Stimulated activated CD8-positive, alpha-beta memory T cell treated with anti-CD3 and anti-CD28 coated beads, Interleukin-12 subunit alpha, Interleukin-12 subunit beta, amount 100 ng/mL, for 24 hours (primary cell): ENCODE results near the gene CCM2L.
"Not testable (repeated sequence)": the region's sequence is repeated elsewhere in the genome, so short reads cannot be mapped to it uniquely, and the experiment has no call there.

Experiments used
- DNase-seq: peaks from one replicate; pipeline ENCODE4 v3.0.0-alpha.2; 2020; ENCODE audit errors: extremely low read depth

Gene CCM2L

DNA sequence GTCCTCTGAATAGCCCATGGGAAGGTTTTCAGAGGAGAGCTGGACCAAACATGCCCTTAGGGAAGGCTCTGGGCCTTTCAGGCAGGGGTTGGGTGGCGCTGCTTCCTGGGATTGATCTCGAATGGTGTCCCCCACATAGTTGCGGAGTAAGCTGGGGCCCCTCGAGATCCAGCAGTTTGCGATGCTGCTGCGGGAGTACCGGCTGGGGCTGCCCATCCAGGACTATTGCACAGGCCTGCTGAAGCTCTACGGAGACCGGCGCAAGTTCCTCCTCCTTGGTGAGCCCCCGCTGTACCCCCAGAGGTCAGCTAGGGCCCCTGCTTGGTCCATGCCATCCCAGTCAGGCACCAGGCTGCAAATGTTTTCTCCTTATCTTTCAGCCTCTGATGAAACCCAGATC, 19.3 kb downstream of the CCM2L start:
- no peak for DNase-seq

DNA sequence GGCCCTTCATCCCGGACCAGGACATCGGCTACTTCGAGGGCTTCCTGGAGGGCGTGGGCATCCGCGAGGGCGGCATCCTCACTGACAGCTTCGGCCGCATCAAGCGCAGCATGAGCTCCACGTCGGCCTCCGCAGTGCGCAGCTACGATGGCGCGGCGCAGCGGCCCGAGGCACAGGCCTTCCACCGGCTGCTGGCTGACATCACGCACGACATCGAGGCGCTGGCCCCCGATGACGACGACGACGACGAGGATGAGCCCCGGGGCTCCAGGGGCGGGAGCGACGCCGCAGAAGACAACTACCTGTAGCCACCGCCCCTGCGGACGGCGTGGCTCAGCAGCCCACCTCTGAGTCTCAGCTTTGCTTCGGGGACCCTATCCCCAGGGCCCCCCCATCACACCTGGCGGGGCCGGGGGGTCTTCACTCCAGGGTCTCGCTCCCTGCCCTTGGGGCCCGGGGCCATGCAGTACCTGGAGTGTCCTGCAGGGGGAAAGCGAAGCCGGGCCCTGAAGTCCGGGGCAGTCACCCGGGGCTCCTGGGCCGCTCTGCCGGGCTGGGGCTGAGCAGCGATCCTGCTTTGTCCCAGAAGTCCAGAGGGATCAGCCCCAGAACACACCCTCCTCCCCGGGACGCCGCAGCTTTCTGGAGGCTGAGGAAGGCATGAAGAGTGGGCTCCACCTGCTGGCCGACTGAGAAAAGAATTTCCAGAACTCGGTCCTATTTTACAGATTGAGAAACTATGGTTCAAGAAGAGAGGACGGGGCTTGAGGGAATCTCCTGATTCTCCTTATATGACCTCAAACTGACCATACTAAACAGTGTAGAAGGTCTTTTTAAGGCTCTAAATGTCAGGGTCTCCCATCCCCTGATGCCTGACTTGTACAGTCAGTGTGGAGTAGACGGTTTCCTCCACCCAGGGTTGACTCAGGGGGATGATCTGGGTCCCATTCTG, 21.0 kb downstream of the CCM2L start:
- DNase-seq = no peak

DNA sequence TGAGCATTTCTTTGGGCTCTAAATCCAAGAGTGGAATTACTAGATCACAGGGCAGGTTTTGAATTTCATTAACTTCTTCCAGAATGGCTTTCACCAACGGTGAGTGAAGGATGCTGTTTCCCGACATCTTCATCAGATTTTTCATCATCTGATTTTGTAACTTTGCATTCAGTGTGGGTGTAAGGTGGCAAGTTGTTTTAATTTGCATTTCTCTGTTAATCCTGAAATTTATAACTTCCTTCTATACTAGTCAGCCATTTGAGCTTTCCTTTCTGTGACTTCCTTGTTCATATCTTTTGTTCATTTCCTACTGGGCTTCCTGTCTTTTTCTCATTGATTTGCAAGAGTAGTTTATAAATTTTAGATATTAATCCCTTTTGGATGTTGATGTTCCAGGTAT, 23.1 kb downstream of the CCM2L start:
- no peak for DNase-seq

DNA sequence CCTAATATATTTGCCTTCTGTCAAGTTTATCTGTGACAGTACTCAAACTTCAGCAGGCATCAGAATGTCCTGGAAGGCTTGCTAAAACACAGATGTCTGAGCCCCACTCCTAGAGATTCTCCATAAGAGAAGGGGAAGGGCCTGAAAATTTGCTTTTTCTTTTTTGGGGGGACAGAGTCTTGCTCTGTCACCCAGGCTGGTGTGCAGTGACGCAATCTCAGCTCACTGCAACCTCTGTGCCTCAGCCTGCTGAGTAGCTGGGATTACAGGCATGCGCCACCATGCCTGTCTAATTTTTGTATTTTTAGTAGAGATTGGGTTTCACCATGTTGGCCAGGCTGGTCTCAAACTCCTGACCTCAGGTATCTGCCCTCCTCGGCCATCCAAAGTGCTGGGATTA, 23.5 kb downstream of the CCM2L start:
- DNase-seq = not testable (repeated sequence)

DNA sequence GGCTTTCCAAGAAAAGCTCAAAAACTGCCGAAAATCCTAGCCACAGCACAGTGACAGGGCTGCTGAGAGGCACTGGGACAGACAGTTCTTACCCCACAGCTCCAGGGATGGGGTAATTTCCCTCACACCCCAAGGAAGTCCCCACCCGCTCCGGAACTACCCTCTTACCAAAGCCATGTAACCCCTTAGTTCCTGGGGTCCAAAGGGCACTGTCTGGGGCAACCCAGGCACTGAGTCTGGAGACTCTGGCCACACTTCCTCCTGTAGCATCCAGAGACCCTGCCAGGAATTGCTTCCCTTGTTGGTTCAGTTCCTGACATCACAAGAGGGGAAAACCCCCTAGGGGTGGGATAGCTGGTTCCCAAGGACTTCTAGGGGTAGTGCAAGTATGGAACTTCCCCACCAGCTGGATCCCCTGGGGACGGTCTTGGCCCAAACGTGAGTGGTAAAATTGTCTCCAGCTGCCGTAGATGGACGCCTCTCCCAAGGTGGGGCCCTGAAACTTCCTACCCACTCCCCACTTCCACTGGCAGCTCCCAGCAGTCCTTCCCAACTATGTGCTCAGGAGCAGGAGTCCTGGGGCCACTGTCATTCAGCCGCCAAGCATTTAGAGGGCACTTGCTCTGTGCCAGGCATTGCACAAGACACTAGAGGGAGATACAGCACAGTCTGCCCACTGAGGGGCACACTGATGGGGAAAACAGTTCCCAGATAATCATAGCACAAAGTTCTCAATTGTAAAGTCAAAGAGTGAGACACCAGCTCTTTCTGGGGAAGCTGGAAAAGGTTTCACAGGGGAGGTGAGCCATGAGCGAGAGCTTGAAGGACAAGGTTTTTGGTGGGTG, 24.6 kb downstream of the CCM2L start:
- DNase-seq = no peak

DNA sequence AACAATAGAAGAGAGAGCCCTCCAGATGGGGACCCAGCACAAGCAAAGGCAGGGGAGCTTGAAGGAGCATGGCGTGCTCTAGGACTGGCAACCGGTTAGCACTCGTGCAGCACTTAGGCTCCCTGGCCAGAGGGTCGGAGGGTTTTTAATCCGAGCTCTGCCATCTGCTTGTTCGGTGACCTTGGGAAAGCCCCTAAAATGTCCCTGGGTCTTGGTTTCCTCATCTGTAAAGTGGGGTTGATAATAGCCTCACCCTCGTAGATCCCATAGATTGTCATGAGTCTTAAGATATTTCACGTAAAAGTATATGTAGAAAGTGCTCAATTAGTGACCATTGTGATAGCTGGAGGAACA, 25.2 kb downstream of the CCM2L start:
- no peak for DNase-seq

DNA sequence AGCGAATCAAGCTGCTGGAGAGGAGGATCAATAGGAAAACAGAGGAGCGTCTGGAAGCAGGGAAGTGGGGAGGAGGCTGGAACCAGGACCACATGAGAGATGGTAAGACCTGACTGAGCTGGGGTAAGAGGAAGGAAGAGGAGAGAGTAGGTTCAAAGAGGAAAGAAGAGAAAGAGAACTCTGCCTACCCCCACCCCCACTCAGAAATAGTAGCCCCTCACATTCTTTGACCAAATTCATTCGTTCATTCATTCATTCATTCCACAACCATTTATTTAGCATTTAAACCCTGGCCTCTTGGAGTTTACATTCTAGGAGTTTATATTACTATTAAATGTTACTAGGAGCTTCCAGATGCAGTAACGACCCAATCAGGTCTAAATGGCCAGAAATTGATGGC, 26.0 kb downstream of the CCM2L start:
- no peak for DNase-seq

DNA sequence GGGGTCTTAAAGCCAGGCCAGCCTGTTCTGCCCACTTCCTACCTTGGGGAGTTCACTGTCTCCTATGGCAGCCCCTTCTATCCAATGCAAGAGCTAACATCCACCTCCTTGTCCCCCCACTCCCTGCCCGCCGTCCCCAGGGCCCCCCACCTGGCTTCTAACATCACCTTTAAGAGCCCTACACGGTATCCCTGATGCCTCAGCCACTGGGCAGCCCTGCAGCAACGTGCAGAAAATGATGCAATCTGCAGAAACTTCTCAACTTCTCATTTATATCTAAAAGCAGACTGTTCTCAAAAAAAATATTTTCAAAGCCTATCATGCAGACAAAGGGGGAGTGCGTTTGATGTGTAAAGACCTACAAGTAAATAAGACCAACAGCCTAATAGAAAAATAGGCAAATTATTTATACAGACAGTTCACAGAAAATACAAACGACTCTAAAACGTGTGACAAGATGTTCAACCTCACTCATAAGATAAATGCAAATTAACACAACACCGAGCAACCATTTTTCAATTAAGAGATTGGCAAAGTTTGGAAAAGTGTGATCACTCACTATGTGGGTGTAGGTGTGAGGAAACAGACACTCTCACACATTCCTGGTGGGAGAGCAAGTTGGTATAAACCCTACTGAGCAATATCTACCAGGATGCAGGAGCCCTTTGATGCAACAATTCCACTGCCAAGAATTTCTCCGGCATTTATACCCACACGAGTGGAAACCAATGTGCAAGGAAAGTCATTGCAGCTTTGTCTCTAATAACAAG, 26.7 kb downstream of the CCM2L start:
- DNase-seq = no peak

DNA sequence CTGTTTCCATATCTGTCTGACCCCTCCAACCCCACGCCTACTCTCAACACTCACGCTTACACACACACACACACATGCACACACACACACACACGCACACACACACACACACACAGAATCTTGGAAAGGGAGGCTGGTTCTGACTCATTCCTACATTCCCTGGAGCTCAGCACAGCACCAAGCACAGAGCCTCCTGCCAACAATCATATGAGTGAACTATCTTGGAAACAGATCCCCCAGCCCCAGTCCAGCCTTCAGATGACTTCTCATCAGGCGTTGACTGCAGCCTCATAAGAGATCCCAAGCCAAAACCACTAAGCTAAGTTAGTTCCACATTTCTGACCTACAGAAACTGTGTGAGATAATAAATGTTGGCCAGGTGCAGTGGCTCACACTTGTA, 27.7 kb downstream of the CCM2L start:
- DNase-seq = no peak

DNA sequence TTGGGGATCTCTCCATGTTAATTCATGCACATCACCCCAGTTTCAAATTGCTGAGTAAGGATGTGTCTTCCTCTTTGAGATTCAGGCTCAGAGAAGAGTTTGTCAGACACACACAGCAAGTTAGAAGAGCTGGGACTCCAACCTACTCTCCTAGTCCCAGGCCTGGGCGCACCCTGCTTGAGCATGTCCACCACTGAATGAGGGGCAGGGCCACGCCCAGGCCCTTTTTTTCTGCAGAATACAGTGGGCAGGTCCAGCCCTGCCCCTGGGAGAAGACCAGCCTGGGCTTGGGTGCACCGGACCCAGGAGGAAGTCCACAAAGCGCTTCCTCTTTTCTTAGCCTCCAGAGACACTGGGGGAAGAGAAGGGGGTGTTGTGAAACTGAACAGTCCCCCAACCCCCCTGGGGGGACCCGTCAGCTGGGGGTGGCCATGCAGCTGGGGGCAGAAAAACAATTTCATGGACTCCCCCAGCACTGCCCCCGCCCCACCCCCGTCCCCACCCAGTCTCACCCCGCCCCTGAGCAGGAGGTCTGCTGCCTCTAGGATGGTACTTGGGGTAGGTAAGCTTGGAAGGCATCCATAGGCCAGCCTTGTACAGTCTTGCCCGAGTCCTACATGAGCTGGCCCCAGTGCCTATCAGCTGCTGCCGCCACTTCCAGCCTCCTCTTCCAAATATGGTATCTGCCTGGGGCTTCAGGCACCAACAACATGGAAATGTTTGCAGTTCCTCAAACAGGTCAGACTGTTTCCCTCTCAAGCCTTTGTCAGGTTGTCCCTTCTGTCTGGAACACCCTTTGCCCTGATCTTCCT, 30.1 kb downstream of the CCM2L start:
- DNase-seq = no peak

DNA sequence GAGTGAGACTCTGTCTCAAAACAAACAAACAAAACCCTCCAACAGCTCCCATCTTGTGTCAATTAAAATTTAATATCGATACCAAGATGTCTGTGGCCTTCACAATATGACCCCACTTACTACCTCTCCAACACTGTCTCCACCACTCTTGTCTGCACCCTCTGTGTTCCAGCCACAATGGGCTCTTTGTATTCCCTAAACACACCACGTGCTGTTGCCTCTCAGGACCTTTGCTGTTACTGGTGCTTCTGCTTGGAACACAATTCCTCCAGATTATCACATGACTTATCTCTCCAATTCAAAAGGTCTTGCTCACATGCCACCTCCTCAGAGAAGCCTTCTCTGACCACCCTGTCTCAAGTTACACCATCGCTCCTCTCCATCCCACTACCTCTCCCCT, 35.8 kb downstream of the CCM2L start:
- no peak for DNase-seq

DNA sequence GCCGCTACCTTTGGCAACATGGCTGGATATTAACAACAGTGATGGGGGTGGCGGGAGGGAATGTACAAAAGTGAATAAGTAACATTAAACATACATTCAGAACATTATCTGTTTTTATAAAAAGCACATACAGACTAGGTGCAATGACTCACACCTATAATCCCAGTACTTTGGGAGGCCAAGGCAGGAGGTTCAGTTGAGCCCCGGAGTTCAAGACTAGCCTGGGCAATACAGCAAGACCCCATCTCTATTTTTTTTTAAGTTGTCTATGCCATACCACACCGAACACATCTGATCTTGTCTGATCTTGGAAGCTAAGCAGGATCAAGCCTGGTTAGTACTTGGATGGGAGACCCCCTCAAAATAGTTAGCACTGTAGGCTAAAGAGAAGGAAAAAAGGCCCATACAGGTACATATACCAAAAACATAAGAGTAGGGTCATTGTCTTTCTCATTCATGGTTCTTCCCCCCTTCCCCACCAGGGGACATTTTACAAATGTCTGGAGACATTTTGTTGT, 40.1 kb downstream of the CCM2L start:
- DNase-seq = no peak

DNA sequence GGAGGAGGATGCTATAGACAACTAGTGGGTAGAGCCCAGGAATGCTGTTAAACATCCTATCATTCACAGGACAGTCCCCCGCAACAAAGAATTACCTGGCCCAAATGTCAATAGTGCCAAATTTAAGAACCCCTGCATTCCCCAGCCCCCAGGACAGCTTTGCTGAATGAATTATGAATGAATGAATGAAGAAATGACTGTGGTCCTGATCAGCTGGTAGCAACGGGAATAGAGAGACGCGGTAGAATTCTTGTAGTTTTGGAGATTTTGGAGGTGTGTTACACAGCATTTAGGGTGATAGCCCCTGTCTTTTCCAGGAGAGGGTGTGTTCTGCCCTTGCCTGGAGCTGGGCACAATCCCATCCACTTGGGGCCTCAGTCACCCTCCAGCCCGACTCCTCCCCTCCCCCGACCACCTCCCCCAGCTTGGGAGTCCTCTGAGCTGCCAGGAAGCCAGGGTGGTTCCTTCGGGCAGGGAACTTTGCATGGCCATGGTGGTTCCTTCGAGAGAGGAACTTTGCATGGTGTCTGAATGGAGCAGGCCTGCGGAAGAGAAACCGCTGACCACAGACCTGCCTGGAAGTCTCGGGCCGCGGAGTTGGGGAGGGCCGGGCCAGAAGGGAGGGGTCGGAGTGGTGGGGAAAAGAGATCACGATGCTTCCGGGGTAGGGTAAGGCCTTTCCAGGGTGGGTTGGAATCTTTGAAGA, 40.8 kb downstream of the CCM2L start:
- no peak for DNase-seq

DNA sequence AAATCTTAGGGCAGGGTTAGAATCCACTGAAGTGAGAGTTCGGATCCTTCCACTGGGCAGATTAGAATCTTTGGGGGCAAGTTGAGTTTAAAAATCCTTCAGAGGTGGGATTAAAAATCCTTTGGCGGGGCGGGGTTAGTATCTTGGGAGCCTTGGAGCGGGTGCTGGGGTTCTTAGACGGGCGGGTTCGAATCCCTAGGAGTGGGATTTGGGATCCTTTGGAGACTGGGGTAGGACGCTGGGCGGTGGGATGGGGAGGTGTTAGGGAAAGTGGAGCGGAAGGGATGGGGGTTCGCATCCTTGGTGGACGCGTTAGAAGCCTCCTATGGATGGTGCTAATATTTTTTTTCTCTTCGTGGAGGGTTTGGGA, 41.5 kb downstream of the CCM2L start:
- DNase-seq = no peak

DNA sequence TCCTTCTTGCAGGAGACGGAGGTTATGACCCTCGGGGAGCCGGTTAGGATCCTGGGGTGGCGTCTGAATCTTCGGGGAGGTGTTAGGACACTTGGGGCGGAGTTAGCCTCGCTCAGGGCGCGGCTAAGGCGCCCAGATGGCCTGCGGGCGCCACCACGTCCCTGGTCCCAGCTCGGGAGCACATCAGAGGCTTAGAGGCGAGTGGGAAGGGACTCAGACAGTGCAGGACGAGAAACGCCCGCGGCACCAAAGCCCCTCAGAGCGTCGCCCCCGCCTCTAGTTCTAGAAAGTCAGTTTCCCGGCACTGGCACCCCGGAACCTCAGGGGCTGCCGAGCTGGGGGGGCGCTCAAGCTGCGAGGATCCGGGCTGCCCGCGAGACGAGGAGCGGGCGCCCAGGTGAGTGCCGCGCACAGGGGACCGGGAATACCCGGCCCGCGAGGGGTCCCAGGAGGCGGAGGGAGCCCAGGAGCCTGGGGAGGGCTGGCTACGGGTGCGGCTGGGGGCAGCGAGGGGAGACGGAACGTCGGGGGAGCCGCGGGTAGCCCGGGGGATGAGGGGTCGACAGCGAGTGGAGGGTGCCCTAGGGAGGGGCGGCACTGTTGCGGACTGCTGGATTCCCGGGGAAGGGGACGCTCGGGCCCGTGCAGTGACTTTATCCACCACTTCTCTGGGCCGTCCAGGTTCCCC, 42.0 kb downstream of the CCM2L start, which contains the start of gene HCK:
Gene HCK (plus strand): TSS at position 153 of the 688 bp plus-strand sequence.
- DNase-seq = no peak

DNA sequence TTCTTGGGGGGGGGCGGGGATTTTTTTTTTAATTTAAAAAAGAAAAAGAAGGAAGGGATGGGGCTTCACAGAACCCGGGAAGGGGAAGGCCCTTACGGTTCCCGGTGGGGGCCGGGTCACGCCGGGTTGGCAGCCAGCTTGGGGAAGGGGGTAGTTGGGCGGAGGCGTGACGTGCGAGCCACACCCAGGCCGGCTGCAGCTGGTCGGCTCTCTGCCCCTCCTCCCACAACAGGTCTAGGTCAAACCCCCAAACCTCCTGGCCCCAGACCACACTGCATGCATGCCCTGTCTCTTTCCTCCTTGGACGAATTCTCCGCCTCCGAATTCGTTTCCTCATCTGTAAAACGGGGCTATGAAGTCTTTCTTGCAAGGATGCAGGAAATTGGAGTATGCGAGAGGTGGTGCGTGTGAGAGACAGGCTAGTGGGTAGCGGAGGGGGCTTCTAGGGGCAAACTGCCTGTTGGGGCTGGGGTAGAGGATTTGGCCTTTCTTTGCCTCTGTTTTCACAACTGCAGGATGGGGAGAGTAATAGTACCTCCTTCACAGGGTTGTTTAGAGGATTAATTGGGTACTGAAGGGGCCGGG, 42.6 kb downstream of the CCM2L start:
- no peak for DNase-seq

DNA sequence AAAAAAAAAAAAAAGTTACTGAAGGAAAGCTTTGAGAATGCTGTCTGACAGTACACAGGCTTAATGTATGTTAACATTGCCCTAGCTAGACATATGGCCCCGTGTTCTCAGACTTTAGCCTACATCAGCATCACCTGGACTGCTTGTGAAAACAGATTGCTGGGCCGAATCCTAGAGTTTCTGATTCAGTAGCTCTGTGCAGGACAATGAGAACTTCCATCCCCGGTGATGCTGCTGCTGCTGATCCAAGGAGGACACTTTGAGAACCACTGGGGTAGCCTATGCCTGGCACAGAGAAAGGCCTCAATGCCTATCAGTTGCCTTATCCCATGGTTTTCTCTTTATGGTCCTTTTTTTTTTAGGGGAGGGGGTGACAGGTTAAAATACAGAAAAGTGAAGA, 43.4 kb downstream of the CCM2L start:
- DNase-seq = no peak

DNA sequence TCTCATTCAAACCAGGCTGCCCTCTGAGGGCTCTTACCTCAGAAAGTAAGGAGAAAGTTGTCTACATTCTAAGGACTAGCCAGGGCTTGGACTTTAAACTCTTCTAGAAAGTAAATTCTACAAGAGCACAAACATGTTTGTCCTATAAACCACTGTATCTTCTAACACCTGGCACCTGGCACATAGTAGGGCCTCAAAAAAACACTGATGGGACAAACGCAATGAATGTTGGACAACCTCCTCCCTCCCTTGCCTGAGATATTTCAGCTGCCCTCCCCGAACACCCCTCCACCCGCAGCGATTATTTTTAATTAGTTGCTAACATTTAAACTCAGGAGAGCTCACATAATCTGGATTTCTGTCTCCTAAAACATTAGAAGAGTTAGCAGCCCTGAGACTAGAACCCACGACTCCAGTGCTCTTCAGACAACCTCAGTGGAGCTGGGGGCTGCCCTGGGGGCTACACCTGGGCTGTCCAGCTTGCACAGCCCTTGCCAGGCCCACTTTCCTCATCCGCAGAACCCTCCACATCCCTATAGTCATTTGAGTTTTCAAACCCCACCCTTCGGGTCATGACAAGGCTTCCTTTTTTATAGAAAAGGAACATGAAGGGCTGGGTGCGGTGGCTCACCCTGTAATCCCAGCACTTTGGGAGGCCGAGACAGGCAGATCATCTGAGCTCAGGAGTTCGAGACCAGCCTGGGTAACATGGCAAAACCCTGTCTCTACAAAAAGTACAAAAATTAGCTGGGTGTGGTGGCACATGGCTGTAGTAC, 46.7 kb downstream of the CCM2L start:
- no peak for DNase-seq
